ENCODE data around the gene IL1RAPL1.

IL1RAPL1 gene

GRCh38 chrX:28628120-28628519, 40.9 kb downstream of the IL1RAPL1 start:
- TF ChIP-seq, protein P1, sequence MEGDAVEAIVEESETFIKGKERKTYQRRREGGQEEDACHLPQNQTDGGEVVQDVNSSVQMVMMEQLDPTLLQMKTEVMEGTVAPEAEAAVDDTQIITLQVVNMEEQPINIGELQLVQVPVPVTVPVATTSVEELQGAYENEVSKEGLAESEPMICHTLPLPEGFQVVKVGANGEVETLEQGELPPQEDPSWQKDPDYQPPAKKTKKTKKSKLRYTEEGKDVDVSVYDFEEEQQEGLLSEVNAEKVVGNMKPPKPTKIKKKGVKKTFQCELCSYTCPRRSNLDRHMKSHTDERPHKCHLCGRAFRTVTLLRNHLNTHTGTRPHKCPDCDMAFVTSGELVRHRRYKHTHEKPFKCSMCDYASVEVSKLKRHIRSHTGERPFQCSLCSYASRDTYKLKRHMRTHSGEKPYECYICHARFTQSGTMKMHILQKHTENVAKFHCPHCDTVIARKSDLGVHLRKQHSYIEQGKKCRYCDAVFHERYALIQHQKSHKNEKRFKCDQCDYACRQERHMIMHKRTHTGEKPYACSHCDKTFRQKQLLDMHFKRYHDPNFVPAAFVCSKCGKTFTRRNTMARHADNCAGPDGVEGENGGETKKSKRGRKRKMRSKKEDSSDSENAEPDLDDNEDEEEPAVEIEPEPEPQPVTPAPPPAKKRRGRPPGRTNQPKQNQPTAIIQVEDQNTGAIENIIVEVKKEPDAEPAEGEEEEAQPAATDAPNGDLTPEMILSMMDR (IDR thresholded peaks at IDR 0.05) = no peak
- H3K27me3 Mint-ChIP-seq (ENCODE audit: low read depth, poor library complexity) = peaks cover 4% of the 10 kb centered on the region
- no peak overlapping the region for H3K4me3 Mint-ChIP-seq
- no peaks in the 10 kb centered on the region for H3K9me3 Mint-ChIP-seq
- DNase-seq = no peak
- no peak overlapping the region for H3K27ac Mint-ChIP-seq
- H3K36me3 Mint-ChIP-seq (ENCODE audit: low read depth) = no peaks in the 10 kb centered on the region
- H3K4me1 Mint-ChIP-seq = peaks cover 26% of the 10 kb centered on the region

- TF ChIP-seq, protein P1 (IDR thresholded peaks at IDR 0.05) = no peak
- Mint-ChIP-seq H3K4me3 (no peak overlapping the region), H3K4me1 (peaks cover 23% of the 10 kb centered on the region), H3K27me3 (ENCODE audit: low read depth, poor library complexity) (no peaks in the 10 kb centered on the region), H3K36me3 (ENCODE audit: low read depth) (peaks cover 20% of the 10 kb centered on the region), H3K9me3 (peaks cover 26% of the 10 kb centered on the region), H3K27ac (peak overlapping the region; percentile 96)
- DNase-seq = no peak
Observed at GRCh38 chrX:28638775-28639174, 51.5 kb downstream of the IL1RAPL1 start.

- TF ChIP-seq, protein P1 (IDR thresholded peaks at IDR 0.05) = no peak
Observed at GRCh38 chrX:28639451-28639850, 52.2 kb downstream of the IL1RAPL1 start.

GRCh38 chrX:28649541-28649940, 62.3 kb downstream of the IL1RAPL1 start:
- no peak overlapping the region for H3K4me3 Mint-ChIP-seq

More at GRCh38 chrX:28639451-28639850, 52.2 kb downstream of the IL1RAPL1 start:
- Mint-ChIP-seq H3K4me1 (peaks cover 23% of the 10 kb centered on the region), H3K4me3 (no peak overlapping the region), H3K9me3 (peaks cover 26% of the 10 kb centered on the region), H3K27me3 (ENCODE audit: low read depth, poor library complexity) (no peaks in the 10 kb centered on the region), H3K36me3 (ENCODE audit: low read depth) (peaks cover 20% of the 10 kb centered on the region), H3K27ac (peak overlapping the region; percentile 96)
- no peak for DNase-seq

GRCh38 chrX:28651186-28651585, 63.9 kb downstream of the IL1RAPL1 start:
- no peak for DNase-seq
- Mint-ChIP-seq H3K27ac (no peak overlapping the region), H3K9me3 (peaks cover 24% of the 10 kb centered on the region), H3K4me3 (no peak overlapping the region), H3K4me1 (peaks cover 5% of the 10 kb centered on the region), H3K36me3 (ENCODE audit: low read depth) (peaks cover 13% of the 10 kb centered on the region), H3K27me3 (ENCODE audit: low read depth, poor library complexity) (no peaks in the 10 kb centered on the region)
- TF ChIP-seq, protein P1 (IDR thresholded peaks at IDR 0.05) = no peak

More at GRCh38 chrX:28649541-28649940, 62.3 kb downstream of the IL1RAPL1 start:
- DNase-seq = no peak
- H3K9me3 Mint-ChIP-seq = peaks cover 11% of the 10 kb centered on the region
- no peak overlapping the region for H3K27ac Mint-ChIP-seq
- H3K4me1 Mint-ChIP-seq = peaks cover 5% of the 10 kb centered on the region
- H3K36me3 Mint-ChIP-seq (ENCODE audit: low read depth) = no peaks in the 10 kb centered on the region
- TF ChIP-seq, protein P1 (IDR thresholded peaks at IDR 0.05) = no peak
- no peaks in the 10 kb centered on the region for H3K27me3 Mint-ChIP-seq (ENCODE audit: low read depth, poor library complexity)

GRCh38 chrX:28659269-28659668, 72.0 kb downstream of the IL1RAPL1 start:
- no peaks in the 10 kb centered on the region for H3K27me3 Mint-ChIP-seq (ENCODE audit: low read depth, poor library complexity)
- H3K9me3 Mint-ChIP-seq = peaks cover 22% of the 10 kb centered on the region
- no peak overlapping the region for H3K4me3 Mint-ChIP-seq
- peaks cover 18% of the 10 kb centered on the region for H3K36me3 Mint-ChIP-seq (ENCODE audit: low read depth)
- H3K27ac Mint-ChIP-seq = no peak overlapping the region
- TF ChIP-seq, protein P1 (IDR thresholded peaks at IDR 0.05) = no peak
- DNase-seq = no peak
- H3K4me1 Mint-ChIP-seq = peaks cover 8% of the 10 kb centered on the region
